ENCODE data around the gene PPL. TPM values are rescaled to one million over a fixed set of nuclear protein-coding genes. Genes with fewer than 3 reads are reported as not detected.

Gene PPL
- total RNA-seq, 2 donors from 2014 or later = 0.09 to 0.22 TPM

DNA sequence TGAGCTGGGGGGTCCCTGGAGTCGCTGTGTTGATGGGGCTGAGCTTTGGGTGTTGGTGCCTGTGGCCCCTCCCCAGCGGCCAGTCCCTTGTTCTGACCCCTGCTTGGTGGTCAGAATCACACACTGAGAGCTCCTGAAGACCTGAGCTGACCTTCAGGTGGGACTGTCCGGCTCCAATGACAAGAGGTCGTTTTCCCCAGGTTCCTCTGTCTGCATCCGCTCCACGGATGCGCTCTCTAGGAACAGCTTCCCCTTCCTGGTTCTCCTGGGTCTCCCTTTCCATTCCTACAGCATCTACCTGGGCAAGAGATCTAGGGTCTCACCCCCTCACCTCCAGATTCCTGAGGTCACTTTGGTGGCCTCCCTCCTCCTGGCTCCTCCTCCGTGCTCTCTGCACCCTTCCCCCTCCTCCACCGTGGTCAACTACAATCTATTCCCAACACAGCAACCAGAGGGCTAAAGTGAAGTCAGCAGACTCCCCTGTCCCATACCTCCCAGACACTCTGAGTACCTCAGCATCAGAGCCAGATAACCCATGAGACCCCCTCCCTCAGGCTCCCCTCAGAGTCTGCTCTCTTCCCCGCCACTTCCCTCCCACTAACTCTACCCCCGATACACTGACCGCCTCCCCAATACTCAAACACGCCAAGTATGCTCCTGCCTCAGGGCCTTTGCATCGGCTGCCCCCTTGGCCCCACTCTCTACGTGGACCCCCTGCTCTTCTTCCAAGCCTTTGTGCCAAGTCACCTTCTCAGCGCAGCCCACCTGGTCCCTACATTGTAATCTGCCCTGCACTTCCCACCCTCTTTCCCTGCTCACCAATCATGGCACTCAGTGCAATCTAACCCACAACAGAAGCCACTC lies 12.2 kb upstream of the PPL start:
- DNase-seq = no peak
- Mint-ChIP-seq H3K9me3 (no peaks in the 10 kb centered on the region), H3K4me3 (no peak overlapping the region), H3K4me1 (ENCODE audit: low read depth) (peaks cover 9% of the 10 kb centered on the region), H3K27ac (no peak overlapping the region), H3K27me3 (ENCODE audit: low read depth) (peaks cover 20% of the 10 kb centered on the region), H3K36me3 (ENCODE audit: insufficient read depth in 2 of 2) (no peaks in the 10 kb centered on the region)
- no peak for ATAC-seq (replicated peaks in 1 of 2)

DNA sequence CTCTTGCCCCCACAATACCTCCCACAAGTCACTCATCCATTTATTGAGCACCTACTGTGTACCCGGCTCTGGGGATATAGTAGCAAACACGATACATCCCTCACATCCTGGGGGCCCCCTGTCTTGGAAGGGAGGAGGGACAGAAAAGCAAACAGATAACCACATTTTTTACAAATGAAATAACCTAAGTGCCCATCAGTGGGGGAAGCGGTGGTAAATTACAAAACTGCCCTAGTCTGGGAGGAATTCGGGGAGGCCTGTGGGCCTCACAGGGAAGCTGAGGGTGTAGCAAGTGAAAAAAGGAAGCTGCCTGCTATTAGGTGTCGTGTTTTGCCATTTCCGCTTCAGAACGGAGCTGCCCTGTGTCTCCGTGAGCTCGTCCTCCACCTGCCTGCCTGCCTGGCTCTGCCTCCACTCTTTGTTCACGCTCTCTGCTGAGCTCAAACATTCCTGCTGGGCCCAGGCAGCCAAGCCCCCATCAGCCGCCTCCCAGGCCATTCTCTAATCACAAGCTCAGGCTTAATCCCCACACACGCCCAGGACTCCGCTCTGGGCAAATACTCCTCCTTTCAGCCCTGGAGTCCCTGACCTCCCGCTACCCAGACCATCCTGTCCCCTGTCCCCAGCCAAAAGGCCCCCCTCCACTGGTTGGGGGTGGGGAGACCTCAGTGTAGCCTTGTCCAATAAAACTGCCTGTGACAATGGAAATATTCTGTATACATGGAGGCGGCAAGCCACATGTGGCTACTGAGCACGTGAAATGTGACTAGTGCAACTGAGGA lies 11.0 kb upstream of the PPL start:
- H3K27ac Mint-ChIP-seq = no peak overlapping the region
- no peaks in the 10 kb centered on the region for H3K9me3 Mint-ChIP-seq
- ATAC-seq (replicated peaks in 1 of 2) = no peak

DNA sequence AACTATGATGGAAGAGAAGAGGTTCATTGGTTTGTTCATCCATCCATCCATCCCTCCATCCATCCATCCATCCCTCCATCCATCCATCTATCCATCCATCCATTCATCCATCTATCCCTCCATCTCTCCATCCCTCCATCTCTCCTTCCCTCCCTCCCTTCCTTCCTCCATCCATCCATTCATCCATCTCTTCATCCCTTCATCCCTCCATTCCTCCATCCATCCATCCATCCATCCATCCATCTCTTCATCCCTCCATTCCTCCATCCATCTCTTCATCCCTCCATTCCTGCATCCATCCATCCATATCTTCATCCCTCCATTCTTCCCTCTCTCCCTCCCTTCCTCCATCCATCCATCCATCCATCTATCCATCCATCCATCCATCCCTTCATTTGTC lies 10.0 kb upstream of the PPL start:
- Mint-ChIP-seq H3K4me1 (ENCODE audit: low read depth) (peaks cover 9% of the 10 kb centered on the region), H3K36me3 (ENCODE audit: insufficient read depth in 2 of 2) (no peaks in the 10 kb centered on the region), H3K9me3 (no peaks in the 10 kb centered on the region), H3K27me3 (ENCODE audit: low read depth) (peaks cover 20% of the 10 kb centered on the region), H3K4me3 (no peak overlapping the region), H3K27ac (no peak overlapping the region)
- no peak for ATAC-seq (replicated peaks in 1 of 2)
- no peak for DNase-seq

More for the DNA sequence above, 11.0 kb upstream of the PPL start:
- peaks cover 9% of the 10 kb centered on the region for H3K4me1 Mint-ChIP-seq (ENCODE audit: low read depth)
- H3K36me3 Mint-ChIP-seq (ENCODE audit: insufficient read depth in 2 of 2) = no peaks in the 10 kb centered on the region
- H3K4me3 Mint-ChIP-seq = no peak overlapping the region
- H3K27me3 Mint-ChIP-seq (ENCODE audit: low read depth) = peaks cover 20% of the 10 kb centered on the region
- no peak for DNase-seq

- Mint-ChIP-seq H3K9me3 (no peaks in the 10 kb centered on the region), H3K4me1 (ENCODE audit: low read depth) (peaks cover 9% of the 10 kb centered on the region), H3K4me3 (no peak overlapping the region), H3K27me3 (ENCODE audit: low read depth) (peaks cover 20% of the 10 kb centered on the region), H3K27ac (no peak overlapping the region), H3K36me3 (ENCODE audit: insufficient read depth in 2 of 2) (no peaks in the 10 kb centered on the region)
- ATAC-seq (replicated peaks in 1 of 2) (no peak), DNase-seq (no peak)
Observed at GRCh38 chr16:4945560-4946502, 8.9 kb upstream of the PPL start.

- Mint-ChIP-seq H3K4me1 (ENCODE audit: low read depth) (peaks cover 9% of the 10 kb centered on the region), H3K27ac (no peak overlapping the region), H3K4me3 (no peak overlapping the region), H3K9me3 (no peaks in the 10 kb centered on the region), H3K27me3 (ENCODE audit: low read depth) (peaks cover 20% of the 10 kb centered on the region), H3K36me3 (ENCODE audit: insufficient read depth in 2 of 2) (no peaks in the 10 kb centered on the region)
- DNase-seq (peak in 1 of 2 donors; percentile 23), ATAC-seq (replicated peaks in 1 of 2) (peak; percentile 44 to 59)
Observed at GRCh38 chr16:4944333-4945281, 7.7 kb upstream of the PPL start.

DNA sequence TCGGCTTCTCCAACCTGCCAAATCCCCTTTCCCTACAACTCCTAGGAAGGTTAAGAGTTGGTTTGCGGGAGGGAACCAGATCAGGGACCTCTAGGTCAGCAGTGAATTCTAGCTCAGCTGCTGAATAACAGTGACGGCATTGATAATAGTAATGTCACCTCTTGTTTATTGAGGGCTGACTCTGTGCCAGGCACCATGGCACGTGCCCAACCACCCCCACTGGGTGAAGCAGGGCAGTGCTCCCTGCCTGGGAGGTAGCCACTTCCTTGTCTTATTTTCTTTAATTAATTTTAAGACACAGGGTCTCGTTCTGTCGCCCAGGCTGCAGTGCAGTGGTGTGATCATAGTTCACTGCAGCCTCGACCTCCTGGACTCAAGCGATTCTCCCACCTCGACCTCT lies 5.5 kb upstream of the PPL start:
- no peak overlapping the region for H3K27ac Mint-ChIP-seq
- H3K4me3 Mint-ChIP-seq = no peak overlapping the region
- peaks cover 9% of the 10 kb centered on the region for H3K4me1 Mint-ChIP-seq (ENCODE audit: low read depth)
- DNase-seq = no peak
- no peaks in the 10 kb centered on the region for H3K36me3 Mint-ChIP-seq (ENCODE audit: insufficient read depth in 2 of 2)
- H3K9me3 Mint-ChIP-seq = no peaks in the 10 kb centered on the region
- no peak for ATAC-seq (replicated peaks in 1 of 2)
- H3K27me3 Mint-ChIP-seq (ENCODE audit: low read depth) = peaks cover 18% of the 10 kb centered on the region

GRCh38 chr16:4940719-4941118 lies 3.8 kb upstream of the PPL start:
- Mint-ChIP-seq H3K4me1 (ENCODE audit: low read depth) (peaks cover 15% of the 10 kb centered on the region), H3K27ac (no peak overlapping the region), H3K9me3 (no peaks in the 10 kb centered on the region), H3K27me3 (ENCODE audit: low read depth) (peaks cover 16% of the 10 kb centered on the region), H3K4me3 (no peak overlapping the region), H3K36me3 (ENCODE audit: insufficient read depth in 2 of 2) (no peaks in the 10 kb centered on the region)
- no peak for ATAC-seq (replicated peaks in 1 of 2)
- no peak for DNase-seq

DNA sequence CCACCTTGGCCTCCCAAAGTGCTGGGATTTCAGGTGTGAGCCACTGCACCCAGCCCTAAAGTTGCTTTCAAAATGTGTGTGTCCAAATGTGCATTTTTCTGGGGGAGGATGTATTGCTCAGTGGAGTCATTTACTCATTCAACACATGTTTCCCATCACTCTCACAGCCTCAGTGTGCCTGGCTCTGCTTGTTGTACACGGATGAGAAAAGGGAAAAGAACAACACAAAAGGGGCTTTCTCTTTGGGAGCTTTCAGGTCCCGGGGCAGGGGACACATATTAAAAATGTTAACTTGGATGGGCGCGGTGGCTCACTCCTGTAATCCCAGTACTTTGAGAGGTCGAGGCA lies 1.7 kb upstream of the PPL start:
- H3K27me3 Mint-ChIP-seq (ENCODE audit: low read depth) = peaks cover 19% of the 10 kb centered on the region
- H3K9me3 Mint-ChIP-seq = no peaks in the 10 kb centered on the region
- H3K36me3 Mint-ChIP-seq (ENCODE audit: insufficient read depth in 2 of 2) = no peaks in the 10 kb centered on the region
- no peak overlapping the region for H3K27ac Mint-ChIP-seq
- H3K4me3 Mint-ChIP-seq = no peak overlapping the region
- ATAC-seq (replicated peaks in 1 of 2) = no peak
- peaks cover 6% of the 10 kb centered on the region for H3K4me1 Mint-ChIP-seq (ENCODE audit: low read depth)
- no peak for DNase-seq

- peaks cover 6% of the 10 kb centered on the region for H3K4me1 Mint-ChIP-seq (ENCODE audit: low read depth)
- H3K4me3 Mint-ChIP-seq = peak overlapping the region; percentile 61
- H3K27ac Mint-ChIP-seq = no peak overlapping the region
- H3K36me3 Mint-ChIP-seq (ENCODE audit: insufficient read depth in 2 of 2) = no peaks in the 10 kb centered on the region
- H3K9me3 Mint-ChIP-seq = no peaks in the 10 kb centered on the region
- no peak for DNase-seq
- no peak for ATAC-seq (replicated peaks in 1 of 2)
- H3K27me3 Mint-ChIP-seq (ENCODE audit: low read depth) = peaks cover 19% of the 10 kb centered on the region
Observed at GRCh38 chr16:4937782-4938682, 1.1 kb upstream of the PPL start.

GRCh38 chr16:4936181-4936990 lies 562 bp downstream of the PPL start:
- H3K27ac Mint-ChIP-seq = no peak overlapping the region

More at GRCh38 chr16:4936181-4936990, 562 bp downstream of the PPL start:
- Mint-ChIP-seq H3K4me1 (ENCODE audit: low read depth) (peaks cover 6% of the 10 kb centered on the region), H3K27me3 (ENCODE audit: low read depth) (peaks cover 19% of the 10 kb centered on the region), H3K9me3 (no peaks in the 10 kb centered on the region), H3K36me3 (ENCODE audit: insufficient read depth in 2 of 2) (no peaks in the 10 kb centered on the region), H3K4me3 (peak overlapping the region; percentile 78 to 84)
- ATAC-seq (replicated peaks in 1 of 2) (peak; percentile 46 to 52), DNase-seq (peak in 1 of 2 donors; percentile 18)
